Gastroesophageal sphincter (tissue), 3 donors: ENCODE data around the gene CKMT1A.
"Not testable (repeated sequence)": the region's sequence is repeated elsewhere in the genome, so short reads cannot be mapped to it uniquely, and the experiment has no call there.

Source experiments
- EP300 ChIP-seq: sonication (generic); formaldehyde crosslinking; IDR thresholded peaks from one replicate; pipeline ENCODE4 v1.6.1; 2017; ENCODE audit warnings: antibody characterized with exemption, mild to moderate bottlenecking
- POLR2A ChIP-seq, 2 donors: fragments of 450-650 bp; IDR thresholded peaks; one replicate each; pipeline ENCODE4 v1.6.1; 2017; ENCODE audit warnings: antibody characterized with exemption in 2 of 2, mild to moderate bottlenecking in 2 of 2, moderate library complexity in 1 of 2
- POLR2AphosphoS5 ChIP-seq: sonication (generic); formaldehyde crosslinking; IDR thresholded peaks from one replicate; pipeline ENCODE4 v1.6.1; 2017; ENCODE audit warnings: antibody characterized with exemption
- TF ChIP-seq, protein P1 (sequence below), 4 experiments: fragments of 200-600 bp in 2 of 4; fragments of 450-650 bp in 2 of 4; sonication (generic) in 1 of 4; IDR thresholded peaks; one replicate each; pipeline ENCODE4 v1.5.1; 2017 to 2019; ENCODE audit warnings: antibody characterized with exemption in 4 of 4, mild to moderate bottlenecking in 2 of 4, moderate library complexity in 2 of 4

DNA sequence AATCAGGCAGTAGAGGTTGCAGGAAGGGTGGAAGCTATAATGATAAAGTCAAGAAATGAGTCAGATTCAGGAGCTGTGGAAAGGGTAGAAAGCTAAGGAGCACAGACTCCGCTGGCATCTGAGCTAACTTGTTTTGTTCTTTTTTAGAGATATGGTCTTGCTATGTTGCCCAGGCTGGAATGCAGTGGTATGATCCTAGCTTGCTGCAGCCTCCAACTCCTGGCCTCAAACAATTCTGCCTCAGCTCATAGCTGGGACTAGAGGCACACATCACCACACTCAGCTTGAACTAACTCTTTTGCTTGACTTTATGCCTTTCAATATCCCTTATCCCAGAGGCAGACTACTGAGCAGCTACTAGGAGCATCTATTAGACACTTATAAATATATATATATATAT, 32.6 kb downstream of the CKMT1A start:
- TF ChIP-seq POLR2A (IDR thresholded peaks at IDR 0.05); EP300; POLR2AphosphoS5: not testable (repeated sequence)
- TF ChIP-seq, protein P1, sequence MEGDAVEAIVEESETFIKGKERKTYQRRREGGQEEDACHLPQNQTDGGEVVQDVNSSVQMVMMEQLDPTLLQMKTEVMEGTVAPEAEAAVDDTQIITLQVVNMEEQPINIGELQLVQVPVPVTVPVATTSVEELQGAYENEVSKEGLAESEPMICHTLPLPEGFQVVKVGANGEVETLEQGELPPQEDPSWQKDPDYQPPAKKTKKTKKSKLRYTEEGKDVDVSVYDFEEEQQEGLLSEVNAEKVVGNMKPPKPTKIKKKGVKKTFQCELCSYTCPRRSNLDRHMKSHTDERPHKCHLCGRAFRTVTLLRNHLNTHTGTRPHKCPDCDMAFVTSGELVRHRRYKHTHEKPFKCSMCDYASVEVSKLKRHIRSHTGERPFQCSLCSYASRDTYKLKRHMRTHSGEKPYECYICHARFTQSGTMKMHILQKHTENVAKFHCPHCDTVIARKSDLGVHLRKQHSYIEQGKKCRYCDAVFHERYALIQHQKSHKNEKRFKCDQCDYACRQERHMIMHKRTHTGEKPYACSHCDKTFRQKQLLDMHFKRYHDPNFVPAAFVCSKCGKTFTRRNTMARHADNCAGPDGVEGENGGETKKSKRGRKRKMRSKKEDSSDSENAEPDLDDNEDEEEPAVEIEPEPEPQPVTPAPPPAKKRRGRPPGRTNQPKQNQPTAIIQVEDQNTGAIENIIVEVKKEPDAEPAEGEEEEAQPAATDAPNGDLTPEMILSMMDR (IDR thresholded peaks at IDR 0.05), result not testable (repeated sequence)
